ENCODE results near the gene HOXB1. TPM values are rescaled to one million over a fixed set of nuclear protein-coding genes. Genes with fewer than 3 reads are reported as not detected.

HOXB1 gene
- polyA plus RNA-seq, 1 donor (not counting 4 experiments of a cell fraction or from before 2014, with no cell fraction given): not detected

- no peaks in the 10 kb centered on the region for H3K36me3 ChIP-seq (ENCODE audit: control insufficient read depth in 2 of 2, extremely low read depth in 1 of 2, insufficient read depth in 2 of 2, low read length in 2 of 2)
- no peaks in the 10 kb centered on the region for H3K9me3 ChIP-seq (ENCODE audit: control insufficient read depth, low read depth, low read length)
- peak; percentile 35 for TF ChIP-seq EZH2 (IDR thresholded peaks at IDR 0.05; ENCODE audit: low read length)
- TF ChIP-seq, protein P1, sequence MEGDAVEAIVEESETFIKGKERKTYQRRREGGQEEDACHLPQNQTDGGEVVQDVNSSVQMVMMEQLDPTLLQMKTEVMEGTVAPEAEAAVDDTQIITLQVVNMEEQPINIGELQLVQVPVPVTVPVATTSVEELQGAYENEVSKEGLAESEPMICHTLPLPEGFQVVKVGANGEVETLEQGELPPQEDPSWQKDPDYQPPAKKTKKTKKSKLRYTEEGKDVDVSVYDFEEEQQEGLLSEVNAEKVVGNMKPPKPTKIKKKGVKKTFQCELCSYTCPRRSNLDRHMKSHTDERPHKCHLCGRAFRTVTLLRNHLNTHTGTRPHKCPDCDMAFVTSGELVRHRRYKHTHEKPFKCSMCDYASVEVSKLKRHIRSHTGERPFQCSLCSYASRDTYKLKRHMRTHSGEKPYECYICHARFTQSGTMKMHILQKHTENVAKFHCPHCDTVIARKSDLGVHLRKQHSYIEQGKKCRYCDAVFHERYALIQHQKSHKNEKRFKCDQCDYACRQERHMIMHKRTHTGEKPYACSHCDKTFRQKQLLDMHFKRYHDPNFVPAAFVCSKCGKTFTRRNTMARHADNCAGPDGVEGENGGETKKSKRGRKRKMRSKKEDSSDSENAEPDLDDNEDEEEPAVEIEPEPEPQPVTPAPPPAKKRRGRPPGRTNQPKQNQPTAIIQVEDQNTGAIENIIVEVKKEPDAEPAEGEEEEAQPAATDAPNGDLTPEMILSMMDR (optimal IDR thresholded peaks at IDR 0.05 in 1 of 3, IDR thresholded peaks at IDR 0.05 in 1 of 3, conservative IDR thresholded peaks at IDR 0.05 in 1 of 3; ENCODE audit: extremely low read depth in 1 of 3, insufficient read depth in 2 of 3, low read length in 3 of 3): no peak
- peaks cover 11% of the 10 kb centered on the region for H3K4me1 ChIP-seq (ENCODE audit: control insufficient read depth, extremely low read depth, insufficient read depth, low read length)
- no peak overlapping the region for H3K27ac ChIP-seq (ENCODE audit: control insufficient read depth, insufficient read depth, low read length)
- peak overlapping the region; percentile 22 for H3K4me2 ChIP-seq (ENCODE audit: control insufficient read depth, extremely low read depth, insufficient read depth, low read depth, low read length)
- dilution Hi-C loops (cut with MboI; ENCODE audit: extremely low pct_ligation_motif_present, low sequenced_read_pairs): no loop called here
- peaks cover 8% of the 10 kb centered on the region for H3K27me3 ChIP-seq (ENCODE audit: control insufficient read depth, extremely low read depth, insufficient read depth, low read length)
- H4K20me1 ChIP-seq (ENCODE audit: control insufficient read depth, extremely low read depth, insufficient read depth, low read length): no peaks in the 10 kb centered on the region
- no peak overlapping the region for H3K4me3 ChIP-seq (ENCODE audit: control insufficient read depth in 2 of 3, extremely low read depth in 1 of 3, insufficient read depth in 2 of 3, low read depth in 1 of 3, low read length in 3 of 3)
- no peaks in the 10 kb centered on the region for H3K79me2 ChIP-seq (ENCODE audit: control insufficient read depth, insufficient read depth, low read length)
- H2AFZ ChIP-seq (ENCODE audit: control insufficient read depth, low read length): no peak overlapping the region
- DNase-seq (ENCODE audit: low read depth, low spot score) (no peak), FAIRE-seq (no peak)
- H3K9me1 ChIP-seq (ENCODE audit: control insufficient read depth, extremely low read depth, insufficient read depth, low read length): no peaks in the 10 kb centered on the region
- H3K9ac ChIP-seq (ENCODE audit: control insufficient read depth, extremely low read depth, insufficient read depth, low read length): no peak overlapping the region
Observed at GRCh38 chr17:48526608-48527546, 3.9 kb downstream of the HOXB1 start.

DNA sequence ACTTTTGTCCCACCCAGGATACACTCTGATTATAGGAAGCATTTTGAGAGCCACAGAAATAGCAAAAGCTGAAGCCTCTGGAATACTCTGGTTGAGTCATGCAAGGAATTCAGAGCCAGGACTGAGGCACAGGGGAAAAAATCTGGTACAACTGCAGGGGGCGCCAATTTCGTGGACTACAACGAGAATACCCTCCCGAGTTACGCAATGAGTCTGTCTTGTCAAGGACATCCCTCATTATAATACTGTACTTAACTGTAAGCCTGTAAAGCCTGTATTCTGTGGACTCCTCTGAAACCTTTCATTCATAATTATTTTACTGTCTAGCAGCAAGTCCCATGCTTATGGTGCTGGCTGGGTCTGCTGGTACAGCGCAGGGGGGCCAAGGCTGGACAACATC, 7.8 kb downstream of the HOXB1 start:
- Histone ChIP-seq H3K4me3 (ENCODE audit: control insufficient read depth in 2 of 3, extremely low read depth in 1 of 3, insufficient read depth in 2 of 3, low read depth in 1 of 3, low read length in 3 of 3) (no peak overlapping the region), H3K9ac (ENCODE audit: control insufficient read depth, extremely low read depth, insufficient read depth, low read length) (no peak overlapping the region), H3K36me3 (ENCODE audit: control insufficient read depth in 2 of 2, extremely low read depth in 1 of 2, insufficient read depth in 2 of 2, low read length in 2 of 2) (no peaks in the 10 kb centered on the region), H3K4me2 (ENCODE audit: control insufficient read depth, extremely low read depth, insufficient read depth, low read depth, low read length) (no peak overlapping the region), H3K9me1 (ENCODE audit: control insufficient read depth, extremely low read depth, insufficient read depth, low read length) (no peaks in the 10 kb centered on the region), H2AFZ (ENCODE audit: control insufficient read depth, low read length) (no peak overlapping the region), H3K79me2 (ENCODE audit: control insufficient read depth, insufficient read depth, low read length) (no peaks in the 10 kb centered on the region), H4K20me1 (ENCODE audit: control insufficient read depth, extremely low read depth, insufficient read depth, low read length) (no peaks in the 10 kb centered on the region), H3K9me3 (ENCODE audit: control insufficient read depth, low read depth, low read length) (no peaks in the 10 kb centered on the region), H3K4me1 (ENCODE audit: control insufficient read depth, extremely low read depth, insufficient read depth, low read length) (no peaks in the 10 kb centered on the region), H3K27ac (ENCODE audit: control insufficient read depth, insufficient read depth, low read length) (no peak overlapping the region), H3K27me3 (ENCODE audit: control insufficient read depth, extremely low read depth, insufficient read depth, low read length) (peaks cover 8% of the 10 kb centered on the region)
- FAIRE-seq: no peak
- dilution Hi-C loops (cut with MboI; ENCODE audit: extremely low pct_ligation_motif_present, low sequenced_read_pairs): no loop called here
- no peak for DNase-seq (ENCODE audit: low read depth, low spot score)
- TF ChIP-seq, protein P1 (optimal IDR thresholded peaks at IDR 0.05 in 1 of 3, IDR thresholded peaks at IDR 0.05 in 1 of 3, conservative IDR thresholded peaks at IDR 0.05 in 1 of 3; ENCODE audit: extremely low read depth in 1 of 3, insufficient read depth in 2 of 3, low read length in 3 of 3): peak in 2 of 3 experiments; percentile 31 to 40
- no peak for TF ChIP-seq EZH2 (IDR thresholded peaks at IDR 0.05; ENCODE audit: low read length)

All from keratinocyte (primary cell).